HG02642 (cell line): Measurements from ENCODE around the gene MTAP.
A peak's percentile ranks its signal among the peaks of the same experiment; 100 is the strongest.

Source experiments
- ATAC-seq: cut with Tn5 transposase; IDR thresholded peaks from one replicate; pipeline ENCODE4 v1.9.1; 2021; ENCODE audit warnings: mild to moderate bottlenecking; ENCODE audit not compliant: unreplicated experiment, poor library complexity

The MTAP gene

GRCh38 chr9:21841133-21841532 is 38.7 kb downstream of the MTAP start:
- ATAC-seq = no peak

GRCh38 chr9:21848615-21849014 is 46.2 kb downstream of the MTAP start:
- no peak for ATAC-seq

GRCh38 chr9:21852754-21853153 is 50.3 kb downstream of the MTAP start:
- peak; percentile 96 for ATAC-seq

- no peak for ATAC-seq
Measured at GRCh38 chr9:21853414-21853813, 51.0 kb downstream of the MTAP start.

GRCh38 chr9:21854119-21854518 is 51.7 kb downstream of the MTAP start:
- no peak for ATAC-seq

- ATAC-seq = no peak
Measured at GRCh38 chr9:21854594-21854993, 52.2 kb downstream of the MTAP start.

- ATAC-seq = no peak
Measured at GRCh38 chr9:21856301-21857094, 54.1 kb downstream of the MTAP start.

- ATAC-seq = no peak
Measured at GRCh38 chr9:21862871-21863270, 60.4 kb downstream of the MTAP start.

- ATAC-seq = no peak
Measured at GRCh38 chr9:21864505-21864904, 62.1 kb downstream of the MTAP start.

GRCh38 chr9:21866302-21866701 is 63.9 kb downstream of the MTAP start:
- ATAC-seq = no peak

- ATAC-seq = no peak
Measured at GRCh38 chr9:21871256-21871975, 69.0 kb downstream of the MTAP start.

GRCh38 chr9:21872696-21873095 is 70.3 kb downstream of the MTAP start:
- ATAC-seq = no peak

GRCh38 chr9:21873540-21874221 is 71.2 kb downstream of the MTAP start:
- no peak for ATAC-seq

GRCh38 chr9:21875893-21876292 is 73.5 kb downstream of the MTAP start:
- no peak for ATAC-seq

- ATAC-seq = no peak
Measured at GRCh38 chr9:21883642-21884041, 81.2 kb downstream of the MTAP start.

- no peak for ATAC-seq
Measured at GRCh38 chr9:21889673-21890072, 87.2 kb downstream of the MTAP start.

GRCh38 chr9:21890696-21891095 is 88.3 kb downstream of the MTAP start:
- ATAC-seq = no peak

GRCh38 chr9:21901546-21901945 is 99.1 kb downstream of the MTAP start:
- ATAC-seq = no peak

GRCh38 chr9:21902136-21902535 is 99.7 kb downstream of the MTAP start:
- no peak for ATAC-seq

- no peak for ATAC-seq
Measured at GRCh38 chr9:21903380-21903965, 101.0 kb downstream of the MTAP start.

GRCh38 chr9:21904371-21904770 is 101.9 kb downstream of the MTAP start:
- no peak for ATAC-seq
